Measurements from ENCODE around the gene RSRC1.
"Not testable (repeated sequence)": the region's sequence is repeated elsewhere in the genome, so short reads cannot be mapped to it uniquely, and the experiment has no call there.

The RSRC1 gene

DNA sequence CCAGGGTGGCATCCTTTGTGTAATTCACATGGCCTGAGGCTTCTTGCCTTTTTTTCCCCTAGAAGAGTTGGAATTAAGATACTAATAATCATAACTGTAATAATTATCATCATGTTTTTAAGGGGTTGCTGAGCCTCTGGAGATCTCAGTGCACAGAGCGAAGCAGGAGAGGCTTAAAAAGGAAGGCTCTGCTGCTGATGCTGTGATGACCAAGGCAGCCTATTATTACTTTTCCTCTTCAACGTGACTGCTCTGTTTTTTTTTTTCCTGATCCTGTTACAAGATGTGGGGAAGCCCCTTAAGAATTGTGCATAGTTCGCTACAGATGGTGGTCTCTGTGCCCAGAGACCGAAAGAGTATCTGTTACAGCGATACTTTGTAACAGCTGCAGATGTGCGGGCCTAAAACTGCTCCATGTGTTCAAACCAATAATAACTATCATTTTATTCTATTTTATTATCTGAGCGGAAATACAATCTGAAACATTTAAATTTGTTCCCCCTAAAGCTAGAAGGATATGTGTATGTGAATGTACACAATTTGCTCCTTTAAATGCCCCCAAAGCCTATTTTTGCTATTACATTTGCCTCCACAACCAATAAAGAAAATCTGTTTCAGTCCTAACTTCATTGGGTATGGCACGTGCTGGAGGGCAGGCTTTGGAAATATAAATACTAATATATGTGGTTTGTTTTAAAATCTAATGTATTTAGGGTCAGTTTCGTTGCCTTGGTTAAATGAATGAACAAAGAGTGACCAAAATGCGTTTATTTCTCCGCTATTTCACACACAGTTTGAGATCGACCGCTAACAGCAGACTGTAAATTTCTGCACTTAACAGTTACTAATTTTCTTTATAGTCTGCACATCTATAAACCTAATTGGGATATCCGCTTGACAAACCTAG, 8.3 kb upstream of the RSRC1 start:
- no peak for DNase-seq

DNA sequence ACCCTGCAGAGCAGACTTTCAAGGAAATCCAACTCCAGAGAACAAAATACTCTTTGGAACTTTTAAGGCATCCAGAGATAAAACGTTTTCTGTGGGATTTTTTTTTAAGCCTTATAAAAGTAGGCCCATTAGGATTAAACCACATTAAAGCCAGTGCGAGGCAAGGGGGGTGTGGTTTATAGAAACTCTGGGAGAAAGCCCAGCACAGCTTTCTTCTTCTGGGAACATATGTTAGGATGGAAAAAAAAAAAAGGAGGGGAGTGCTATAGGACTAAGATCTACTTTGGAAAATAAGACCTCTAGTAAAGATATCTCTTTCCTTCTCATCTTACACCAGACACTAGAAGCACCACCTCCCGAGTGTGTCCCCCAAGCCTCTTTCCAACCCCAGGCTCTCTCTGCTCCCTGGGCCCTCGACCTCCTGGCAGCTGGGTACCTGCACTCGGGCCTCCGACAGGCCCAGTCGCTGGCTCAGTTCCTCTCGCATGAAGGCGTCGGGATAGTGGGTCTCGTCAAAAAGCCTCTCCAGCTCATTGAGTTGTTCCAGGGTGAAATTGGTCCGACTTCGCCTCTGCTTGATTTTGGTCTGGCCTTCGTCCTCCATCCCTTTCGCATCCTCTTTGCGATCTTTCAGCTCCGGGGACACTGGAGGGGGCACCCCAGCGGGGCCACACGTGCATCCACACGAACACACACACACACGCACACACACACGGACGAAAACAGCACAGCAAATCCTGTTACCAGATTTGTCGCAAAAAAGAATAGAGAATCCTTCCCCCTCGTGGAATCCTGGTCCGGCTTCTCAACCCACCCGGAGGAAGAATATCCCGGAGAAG, 7.4 kb upstream of the RSRC1 start:
- no peak for DNase-seq

DNA sequence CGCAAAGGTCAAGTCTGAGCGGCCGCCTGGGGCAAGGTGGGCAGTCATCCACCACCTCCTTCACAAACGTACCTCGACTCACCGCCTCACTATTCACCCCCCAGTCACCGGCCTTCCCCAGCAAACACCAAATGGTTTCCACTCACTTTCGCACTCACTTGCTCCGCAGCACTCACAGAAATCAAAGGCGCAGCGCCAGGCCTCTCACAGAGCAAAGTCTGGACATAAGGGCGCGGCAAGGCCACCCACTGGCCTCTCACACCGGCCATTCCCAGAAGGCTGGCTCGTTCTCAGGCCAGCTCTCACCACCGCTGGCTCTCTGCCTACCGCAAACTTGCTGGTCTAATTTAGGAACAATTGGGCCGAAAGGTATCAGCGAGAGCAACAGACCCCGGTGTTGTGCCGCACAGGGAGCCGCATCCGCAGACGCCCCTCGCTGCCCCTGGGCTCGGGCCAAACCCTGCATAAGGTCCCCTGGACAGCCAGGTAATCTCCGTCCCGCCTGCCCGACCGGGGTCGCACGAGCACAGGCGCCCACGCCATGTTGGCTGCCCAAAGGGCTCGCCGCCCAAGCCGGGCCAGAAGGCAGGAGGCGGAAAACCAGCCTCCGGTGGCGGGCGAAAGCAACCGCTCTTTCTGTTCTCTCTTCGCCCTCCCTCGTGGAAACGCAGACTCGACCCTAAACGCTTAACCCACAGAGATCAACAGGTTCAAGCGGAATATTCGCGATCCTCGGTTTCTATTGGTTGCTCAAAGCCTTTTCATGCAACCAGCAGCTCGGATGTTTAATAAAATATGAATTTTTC, 6.6 kb upstream of the RSRC1 start:
- no peak for DNase-seq

DNA sequence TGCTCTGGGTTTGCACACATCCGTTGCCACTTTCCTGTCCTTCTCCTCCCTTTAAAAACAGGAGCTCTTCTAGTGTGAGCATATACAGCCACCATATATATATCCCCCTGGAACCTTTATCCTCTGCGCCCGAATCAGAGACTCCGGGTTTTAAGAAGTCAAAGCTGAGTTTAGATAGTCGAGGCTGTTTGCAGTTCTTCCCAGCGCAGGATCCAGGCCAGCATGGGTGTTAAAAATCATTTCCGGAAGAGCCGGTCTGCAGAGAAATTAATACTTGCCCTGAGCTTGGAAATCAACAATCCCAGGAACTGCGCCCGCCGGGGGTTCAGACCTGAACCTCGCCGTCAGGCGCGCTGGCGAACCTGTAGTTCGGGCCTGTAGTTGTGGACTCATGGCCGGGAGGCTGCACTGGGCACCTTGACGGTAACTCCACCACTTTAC, 6.0 kb upstream of the RSRC1 start:
- DNase-seq = no peak

DNA sequence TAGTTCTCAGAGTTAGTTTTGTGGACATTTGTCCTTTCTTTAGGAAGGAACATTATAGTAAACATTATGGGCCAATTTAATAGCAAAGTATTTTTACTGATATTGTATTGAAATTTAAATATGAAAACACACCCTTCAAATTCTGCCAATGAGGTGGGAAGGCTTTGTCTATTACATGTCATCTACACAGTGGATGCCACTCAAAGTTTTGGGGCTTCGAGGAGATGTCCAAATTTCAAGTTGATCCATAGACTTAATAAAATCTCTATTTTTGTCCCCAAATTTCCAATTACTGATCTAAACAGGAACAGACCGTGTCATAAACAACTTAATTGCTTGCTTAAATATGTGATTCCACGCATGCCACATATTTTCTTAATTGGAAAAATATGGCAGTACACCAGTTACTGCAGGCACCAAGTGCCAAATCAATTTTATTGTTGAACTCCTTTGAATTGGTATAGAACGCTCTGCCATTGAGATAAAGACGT, 5.4 kb upstream of the RSRC1 start:
- DNase-seq = no peak

DNA sequence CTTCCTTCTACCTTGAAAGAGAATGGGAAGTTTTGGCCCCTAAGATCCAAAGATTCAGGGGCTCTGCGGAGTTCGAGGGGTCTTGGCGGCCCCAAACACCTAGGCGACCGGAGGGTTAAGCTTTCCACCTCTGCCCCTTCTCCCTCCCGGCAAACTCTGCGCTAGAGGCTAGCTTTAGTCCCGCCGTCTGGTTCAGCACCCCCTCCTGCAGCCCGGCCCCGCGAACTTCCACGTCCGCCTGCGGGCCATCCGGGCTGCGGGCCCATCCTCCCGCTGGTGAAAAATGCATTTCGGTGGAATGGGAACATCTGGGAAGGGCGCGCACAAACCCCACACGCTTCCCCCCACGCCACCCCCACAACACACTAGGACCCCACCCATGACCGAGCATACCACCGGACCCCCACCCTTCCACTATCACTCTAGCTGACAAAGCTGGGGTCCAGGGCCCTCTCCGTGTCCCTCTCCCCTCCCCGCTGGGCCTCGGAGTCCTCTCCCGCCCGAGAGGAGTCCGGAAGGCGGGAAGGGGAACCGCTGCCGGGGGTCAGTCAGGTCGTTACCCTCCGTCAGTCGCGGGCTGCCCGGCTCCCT, 4.7 kb upstream of the RSRC1 start:
- DNase-seq = no peak

DNA sequence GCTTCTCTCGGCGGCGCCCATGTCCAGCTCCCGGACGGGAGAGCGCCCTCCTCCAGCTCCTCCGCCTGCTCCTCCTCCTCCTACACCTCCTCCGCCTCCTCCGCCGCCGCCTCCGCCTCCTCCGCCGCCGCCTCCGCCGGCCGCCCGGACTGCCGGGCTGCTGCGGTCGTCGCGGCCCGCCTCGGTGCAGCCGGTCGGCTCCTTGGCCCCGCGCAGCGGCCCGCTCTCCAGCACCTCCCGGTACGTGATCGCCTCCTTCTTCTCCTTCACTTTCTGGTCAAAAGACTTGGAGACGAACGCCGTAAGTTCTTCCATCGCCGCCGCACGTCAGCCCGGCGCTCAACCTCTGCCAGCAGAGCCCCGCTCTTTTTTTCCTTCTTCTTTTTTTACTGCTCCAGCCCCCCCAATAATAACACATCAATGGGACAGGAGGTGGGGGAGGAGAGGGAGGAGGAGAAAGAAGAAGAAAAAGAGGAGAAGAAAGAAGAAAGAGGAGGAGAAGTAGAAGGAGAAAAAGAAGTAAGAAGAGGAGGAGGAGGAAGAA, 4.1 kb upstream of the RSRC1 start:
- DNase-seq = no peak

DNA sequence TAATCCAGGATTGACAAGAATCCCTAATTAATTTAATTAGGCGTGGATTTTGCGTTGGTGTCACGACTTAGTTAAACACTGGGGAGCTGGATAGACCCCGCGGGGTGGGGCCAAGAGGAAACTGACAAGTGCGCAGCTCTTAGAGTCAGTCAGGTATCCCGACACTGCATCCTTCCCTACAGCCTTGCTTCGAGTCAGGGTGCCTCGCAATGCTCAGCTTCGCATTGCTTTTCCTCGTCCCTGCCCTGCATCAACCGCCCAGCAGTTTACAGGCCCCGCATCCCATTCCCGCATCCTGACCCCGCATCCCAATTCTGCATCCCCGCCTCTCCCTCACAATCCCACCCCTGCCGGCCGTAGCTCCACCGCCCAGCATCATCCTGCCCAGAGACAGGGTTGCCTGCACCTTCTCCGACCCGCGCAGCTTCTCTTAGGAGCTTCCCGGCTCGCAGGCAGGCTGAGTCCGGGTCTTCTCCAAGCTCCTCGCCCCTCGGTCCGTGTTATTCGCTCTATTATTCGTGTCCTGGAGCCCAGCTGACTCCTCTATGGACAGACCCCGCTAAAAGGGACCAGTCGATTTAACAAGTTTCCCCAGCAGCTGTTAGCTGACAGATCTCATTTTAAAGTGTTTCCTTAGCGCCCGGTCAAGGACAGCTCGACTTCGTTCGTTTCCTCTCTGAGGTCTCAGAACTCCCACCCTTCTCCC, 3.0 kb upstream of the RSRC1 start:
- no peak for DNase-seq

DNA sequence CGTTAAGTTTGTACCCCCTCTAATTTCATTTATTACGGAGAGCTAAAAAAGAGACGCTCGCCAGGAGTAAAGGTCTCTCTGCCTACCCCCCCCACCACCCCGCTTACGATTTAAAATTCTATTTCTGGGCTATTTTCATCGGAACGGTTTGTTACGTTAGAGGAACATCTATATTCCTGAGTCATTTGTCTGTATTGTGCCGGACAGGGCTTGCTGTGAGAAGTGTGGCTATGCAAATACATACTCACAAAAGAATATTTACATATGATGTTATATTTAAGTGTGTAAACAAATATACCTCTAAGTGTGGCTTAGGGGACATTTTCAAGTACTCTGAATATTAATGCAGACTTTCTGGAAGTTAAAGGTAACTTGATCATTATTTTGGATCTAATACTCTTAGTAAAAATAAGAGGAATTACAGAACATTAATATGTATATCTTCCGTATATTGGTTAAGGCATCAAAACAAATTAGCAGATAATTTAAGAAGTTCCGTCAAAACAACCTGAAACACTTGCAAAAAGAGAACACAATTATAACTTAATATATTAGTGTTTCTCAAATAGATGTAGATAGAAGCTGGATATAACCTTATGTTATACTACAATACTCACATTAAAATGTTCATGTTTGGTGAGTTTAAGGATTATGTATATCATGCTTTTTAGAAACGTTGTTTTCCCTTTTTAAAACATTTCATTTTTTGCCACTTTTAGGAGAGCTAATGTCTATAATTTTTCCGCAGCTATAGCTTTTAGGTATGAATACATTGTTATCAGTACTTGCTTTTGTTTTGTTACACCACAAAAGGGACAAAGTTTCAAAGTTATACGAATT, 2.1 kb upstream of the RSRC1 start:
- DNase-seq = no peak

DNA sequence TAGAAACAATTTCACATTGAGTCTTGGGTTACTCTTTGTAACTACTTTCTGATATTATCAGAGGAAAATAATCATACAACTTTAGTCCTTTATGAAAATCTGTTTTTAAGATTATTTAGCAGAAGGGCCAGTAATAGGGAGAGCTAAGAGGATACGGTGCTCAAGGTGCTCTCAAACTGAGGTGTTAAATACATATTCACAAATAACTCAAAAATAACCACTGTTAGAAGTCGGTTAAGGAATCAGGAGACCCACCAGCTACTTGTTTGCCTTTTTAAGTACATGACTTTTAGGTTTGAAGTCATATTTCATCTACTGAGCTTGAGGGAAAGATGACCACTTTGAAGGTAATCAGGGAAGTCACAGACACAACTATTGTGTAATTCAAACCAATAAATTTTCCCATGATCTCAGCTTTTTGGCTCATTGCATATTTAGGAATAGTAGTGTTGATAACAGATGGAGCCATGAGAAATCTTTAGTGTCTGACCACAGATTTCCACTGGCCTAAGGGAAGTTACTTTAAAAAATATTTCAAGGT, 1.4 kb upstream of the RSRC1 start:
- DNase-seq = no peak

DNA sequence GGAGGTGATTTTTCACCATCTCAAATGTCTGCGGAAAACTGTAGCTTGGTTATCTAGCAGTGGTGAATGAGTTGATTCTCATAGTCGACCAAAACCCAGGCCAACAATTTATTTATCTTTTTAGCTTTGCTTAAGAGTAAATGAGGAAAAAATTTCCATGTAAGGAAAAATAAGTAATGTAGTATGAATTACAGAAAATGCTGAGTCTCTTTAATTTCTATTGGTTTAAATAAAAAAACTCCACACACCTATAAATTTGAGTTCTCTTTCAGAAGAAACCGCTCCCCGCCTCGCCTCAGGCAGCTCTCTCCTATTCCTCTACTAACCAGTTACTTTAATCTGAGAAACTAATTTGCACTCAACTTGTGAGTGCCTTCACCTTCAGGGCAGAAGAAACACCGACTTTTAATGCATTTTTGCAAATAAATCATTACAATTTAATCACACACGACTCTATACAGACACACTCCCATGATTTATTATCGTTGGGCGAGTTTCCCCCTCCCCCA, 540 bp upstream of the RSRC1 start:
- DNase-seq = no peak

DNA sequence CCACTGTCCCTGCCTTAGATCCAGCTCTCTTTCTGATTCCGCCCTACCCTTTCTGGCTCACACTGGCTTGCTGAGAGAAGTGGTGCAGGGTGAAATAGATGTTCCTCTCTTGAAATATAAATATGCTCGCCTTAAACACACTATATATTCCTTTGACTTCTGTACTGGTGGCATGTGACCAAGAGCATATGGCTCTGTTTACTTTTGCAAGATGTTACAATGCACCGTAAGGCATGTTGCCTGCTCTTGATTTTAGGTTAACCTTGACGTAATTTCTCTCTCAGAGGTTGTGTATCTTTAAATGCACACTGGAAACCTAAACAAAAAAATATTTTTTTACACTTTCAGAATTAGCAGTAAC, 749 bp downstream of the RSRC1 start:
- no peak for DNase-seq

DNA sequence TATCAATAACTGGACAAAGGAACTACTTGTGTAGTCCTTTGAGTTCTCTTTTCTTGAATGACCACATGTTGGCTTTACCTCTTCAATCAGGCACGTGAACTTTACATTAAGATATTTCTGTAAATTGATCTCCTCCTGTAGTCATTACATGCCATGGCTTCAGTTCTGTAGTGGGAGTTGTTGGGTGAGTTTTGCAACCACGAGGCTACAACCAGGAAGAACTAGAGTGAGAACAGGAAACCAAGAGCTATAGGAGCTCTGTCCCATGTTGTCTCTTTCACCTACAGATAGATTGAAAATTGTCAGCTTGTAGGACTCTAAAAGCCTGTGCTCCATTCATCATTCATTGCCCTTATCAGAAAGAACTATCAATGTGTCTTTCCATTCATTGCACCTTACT, 2.0 kb downstream of the RSRC1 start:
- DNase-seq = no peak

DNA sequence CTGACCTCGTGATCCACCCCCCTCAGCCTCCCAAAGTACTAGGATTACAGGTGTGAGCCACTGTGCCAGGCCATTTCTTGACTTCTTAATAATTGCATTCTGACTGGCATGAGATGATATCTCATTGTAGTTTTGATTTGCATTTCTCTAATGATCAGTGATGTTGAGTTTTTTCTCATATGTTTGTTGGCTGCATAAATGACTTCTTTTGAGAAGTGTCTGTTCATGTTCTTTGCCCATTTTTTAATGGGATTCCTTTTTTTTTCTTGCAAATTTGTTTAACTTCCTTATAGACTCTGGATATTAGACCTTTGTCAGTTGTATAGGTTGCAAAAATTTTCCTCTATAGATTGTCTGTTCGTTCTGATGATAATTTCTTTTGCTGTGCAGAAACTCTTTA, 3.7 kb downstream of the RSRC1 start:
- DNase-seq = not testable (repeated sequence)

DNA sequence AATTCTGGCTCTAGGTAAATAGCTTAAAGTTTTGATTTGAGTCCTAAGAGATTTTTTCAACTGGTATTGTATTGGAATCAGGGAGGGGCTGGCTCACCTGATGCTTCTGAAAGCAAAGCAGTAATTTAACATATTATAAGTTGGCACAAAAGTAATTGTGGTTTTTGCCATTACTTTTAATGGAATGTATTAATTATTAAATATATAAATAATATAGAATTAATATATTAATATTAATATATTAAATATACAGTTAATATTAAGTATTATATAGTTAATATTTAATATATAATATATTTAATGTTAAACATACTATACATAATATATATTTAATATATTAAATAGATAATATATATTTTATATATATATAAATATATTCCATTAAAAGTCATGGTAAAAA, 10.4 kb downstream of the RSRC1 start:
- DNase-seq = no peak

DNA sequence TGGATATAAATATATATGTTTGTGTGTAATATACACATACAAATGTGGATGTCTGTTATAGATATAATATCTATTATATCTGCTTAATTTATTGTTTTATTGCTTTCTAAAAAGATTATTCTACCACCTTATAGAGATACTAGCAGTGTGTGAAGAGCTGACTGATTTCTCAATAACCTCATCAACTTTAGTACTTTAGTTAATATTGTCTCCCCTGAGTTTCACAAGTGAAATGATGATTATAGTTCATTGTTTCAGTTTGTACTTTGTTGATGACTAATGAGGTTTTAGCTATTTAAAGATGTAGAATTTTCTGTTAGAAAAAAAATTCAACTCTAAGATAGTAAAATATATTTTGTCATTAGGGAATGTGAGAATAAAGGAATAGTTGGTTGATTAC, 11.4 kb downstream of the RSRC1 start:
- no peak for DNase-seq

DNA sequence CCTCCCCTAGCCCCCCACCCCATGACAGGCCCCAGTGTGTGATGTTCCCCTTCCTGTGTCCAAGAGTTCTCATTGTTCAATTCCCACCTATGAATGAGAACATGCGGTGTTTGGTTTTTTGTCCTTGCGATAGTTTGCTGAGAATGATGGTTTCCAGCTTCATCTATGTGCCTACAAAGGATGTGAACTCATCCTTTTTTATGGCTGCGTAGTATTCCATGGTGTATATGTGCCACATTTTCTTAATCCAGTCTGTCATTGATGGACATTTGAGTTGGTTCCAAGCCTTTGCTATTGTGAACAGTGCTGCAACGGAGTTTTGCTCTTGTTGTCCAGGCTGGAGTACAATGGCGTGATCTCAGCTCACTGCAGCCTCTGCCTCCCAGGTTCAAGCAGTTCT, 12.8 kb downstream of the RSRC1 start:
- not testable (repeated sequence) for DNase-seq

DNA sequence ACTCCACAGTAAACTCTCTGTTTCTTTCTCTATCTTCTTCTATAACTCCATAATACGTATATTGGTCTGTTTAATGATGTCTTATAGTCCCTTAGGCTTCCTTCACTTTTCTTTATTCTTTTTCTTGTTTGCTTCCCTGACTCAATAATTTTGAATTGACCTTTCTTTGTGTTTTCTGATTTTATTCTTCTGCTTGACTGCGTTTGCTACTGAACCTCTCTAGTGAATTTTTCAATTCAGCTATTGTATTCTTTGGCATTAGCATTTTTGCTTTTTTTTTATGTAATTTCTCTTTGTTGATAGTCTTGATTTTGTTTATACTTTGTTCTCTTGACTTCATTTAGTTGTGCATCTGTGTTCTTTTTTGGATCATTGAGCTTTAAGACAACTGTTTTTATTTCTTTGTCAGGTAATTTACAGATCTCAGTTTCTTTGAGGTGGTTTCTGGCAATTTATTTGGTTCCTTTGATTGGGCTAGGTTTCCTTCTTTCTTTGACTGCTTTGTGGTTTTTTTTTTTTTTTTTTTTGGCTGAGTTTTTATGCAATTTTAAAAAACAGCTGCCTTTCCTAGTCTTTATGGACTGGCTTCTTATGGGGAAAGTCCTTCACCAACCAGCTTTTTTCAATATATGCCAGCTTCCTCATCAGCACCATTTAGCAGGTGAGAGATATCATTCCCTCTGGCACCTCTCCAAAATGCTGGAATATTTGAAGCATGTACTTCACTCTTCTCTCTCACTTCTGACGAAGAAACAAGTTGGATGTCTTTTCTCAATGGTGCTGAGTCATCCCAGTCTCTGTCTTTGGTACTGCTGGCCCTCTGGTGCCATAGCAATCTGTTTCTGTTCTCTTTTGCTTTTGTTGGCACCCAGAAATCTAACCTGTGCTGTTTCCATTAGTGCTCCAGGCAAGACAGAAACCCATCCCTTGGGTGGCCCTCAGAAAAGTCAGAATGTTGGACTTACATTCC, 17.6 kb downstream of the RSRC1 start:
- DNase-seq = no peak

DNA sequence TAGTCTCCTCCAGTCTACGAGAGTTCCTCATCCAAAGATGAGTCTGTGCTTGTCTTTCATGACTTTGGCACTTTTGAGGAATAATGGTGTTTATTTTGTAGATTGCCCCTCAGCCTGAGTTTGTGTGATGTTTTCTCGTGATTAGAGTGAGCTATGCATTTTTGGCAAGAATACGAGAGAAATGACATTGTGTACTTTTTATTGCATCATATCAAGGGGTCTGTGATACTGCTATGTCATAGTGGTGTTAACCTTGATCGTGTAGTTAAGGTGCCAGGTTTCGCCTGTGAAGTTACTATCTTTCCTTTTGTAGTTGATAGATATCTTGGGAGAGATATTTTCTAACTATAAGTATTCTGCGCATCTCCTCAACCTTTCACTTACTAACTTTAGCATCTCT, 18.9 kb downstream of the RSRC1 start:
- DNase-seq = no peak

All from cerebellar nuclear complex (tissue), 1 donor.